ENCODE measurements around the gene RAB22A. TPM values are rescaled to one million over a fixed set of nuclear protein-coding genes. Genes with fewer than 3 reads are reported as not detected.

The RAB22A gene
- total and polyA plus RNA-seq, 2 of the 4 experiments (the other 2 are of a cell fraction) = 8.2 to 8.4 TPM

- no peak overlapping the region for H3K14ac ChIP-seq (replicated peaks; ENCODE audit: low read depth, low read length)
- H3K4me2 ChIP-seq (ENCODE audit: low read depth, low read length) = no peak overlapping the region
- DNase-seq (no peak), ATAC-seq (ENCODE audit: low read depth) (no peak)
- in situ Hi-C loops (cut with MboI; ENCODE audit: low sequenced_read_pairs) (no loop called here), intact Hi-C loops (cut with micrococcal nuclease) (no loop called here), dilution Hi-C loops (cut with HindIII; ENCODE audit: low sequenced_read_pairs, unreplicated experiment) (no loop called here)
- H2AK5ac ChIP-seq (ENCODE audit: low read depth, low read length) = no peak overlapping the region
- no peak overlapping the region for H3K27ac ChIP-seq (ENCODE audit: insufficient read depth, low read length)
- no peak overlapping the region for H4K91ac ChIP-seq (ENCODE audit: insufficient read depth, low read depth, low read length)
- no peak overlapping the region for H3K4me3 ChIP-seq (ENCODE audit: insufficient read depth, low read depth, low read length)
- H3K27me3 ChIP-seq (ENCODE audit: control insufficient read depth, insufficient read depth, low read length) = no peaks in the 10 kb centered on the region
- H4K20me1 ChIP-seq (ENCODE audit: insufficient read depth, low read length) = peaks cover 8% of the 10 kb centered on the region
- no peak overlapping the region for H2AFZ ChIP-seq (replicated peaks; ENCODE audit: low read length, poor library complexity)
- H4K8ac ChIP-seq (ENCODE audit: low read depth in 2 of 2, low read length in 2 of 2) = no peak overlapping the region
- H2BK5ac ChIP-seq (ENCODE audit: low read depth, low read length, poor library complexity, severe bottlenecking) = no peak overlapping the region
- no peak overlapping the region for H2AK9ac ChIP-seq (replicated peaks; ENCODE audit: low read depth, low read length, poor library complexity)
- no peak overlapping the region for H2BK120ac ChIP-seq (ENCODE audit: low read depth, low read length)
- H3K4ac ChIP-seq (ENCODE audit: low read depth, low read length) = no peak overlapping the region
- H4K5ac ChIP-seq (ENCODE audit: low read depth, low read length) = no peak overlapping the region
- CTCF ChIA-PET = no interaction called here
- POLR2A ChIA-PET (ENCODE audit: unreplicated experiment) = no interaction called here
- peaks cover 11% of the 10 kb centered on the region for H3K4me1 ChIP-seq (ENCODE audit: control insufficient read depth, insufficient read depth, low read length)
- no peak overlapping the region for H2BK20ac ChIP-seq (ENCODE audit: low read depth, low read length)
- H3K56ac ChIP-seq (ENCODE audit: extremely low read depth, insufficient read depth, low read length) = no peak overlapping the region
- no peak overlapping the region for H3K9ac ChIP-seq (ENCODE audit: low read depth, low read length)
- peaks cover 8 to 46% of the 10 kb centered on the region in 2 experiments; a peak in 2 of 4 replicates for H3K79me1 ChIP-seq (ENCODE audit: low read depth in 1 of 2, low read length in 2 of 2)
- no TSS peak for BruUV-seq (replicated peaks)
- no peak overlapping the region for H3K18ac ChIP-seq (ENCODE audit: low read depth, low read length)
- no peaks in the 10 kb centered on the region for H3K9me3 ChIP-seq (ENCODE audit: control insufficient read depth, insufficient read depth, low read length)
- H2BK15ac ChIP-seq (ENCODE audit: low read depth, low read length) = no peak overlapping the region
- peaks cover 9% of the 10 kb centered on the region for H3K9me1 ChIP-seq (ENCODE audit: insufficient read depth, low read length)
- H3K23ac ChIP-seq (ENCODE audit: low read depth, low read length) = no peak overlapping the region
- peaks cover 2% of the 10 kb centered on the region; the same call in 1 of the 2 replicates for H3K36me3 ChIP-seq (ENCODE audit: control insufficient read depth, insufficient read depth, low read length)
- TF ChIP-seq MAZ (IDR thresholded peaks at IDR 0.05; ENCODE audit: borderline replicate concordance, low read depth, low read length) (no peak), CEBPB (IDR thresholded peaks at IDR 0.05; ENCODE audit: low read depth, low read length) (no peak), RCOR1 (IDR thresholded peaks at IDR 0.05; ENCODE audit: insufficient replicate concordance, low read length) (no peak), POLR2A (IDR thresholded peaks at IDR 0.05; ENCODE audit: low read depth, low read length) (no peak), CTCF (conservative IDR thresholded peaks at IDR 0.05; ENCODE audit: low read depth, low read length) (no peak), CHD1 (IDR thresholded peaks at IDR 0.05; ENCODE audit: low read depth, low read length) (no peak), MAFK (IDR thresholded peaks at IDR 0.05; ENCODE audit: low read depth, low read length) (no peak), FOS (IDR thresholded peaks at IDR 0.05; ENCODE audit: low read depth, low read length) (no peak), NFE2L2 (IDR thresholded peaks at IDR 0.05; ENCODE audit: low read depth, low read length) (no peak), RAD21 (IDR thresholded peaks at IDR 0.05; ENCODE audit: low read length) (no peak), ELK1 (IDR thresholded peaks at IDR 0.05; ENCODE audit: borderline replicate concordance, low read depth, low read length) (no peak), MXI1 (IDR thresholded peaks at IDR 0.05; ENCODE audit: borderline replicate concordance, low read depth, low read length) (no peak), BHLHE40 (IDR thresholded peaks at IDR 0.05; ENCODE audit: low read depth, low read length) (no peak), RFX5 (IDR thresholded peaks at IDR 0.05; ENCODE audit: low read depth, low read length) (no peak), SMC3 (IDR thresholded peaks at IDR 0.05; ENCODE audit: low read depth, low read length) (no peak), USF2 (IDR thresholded peaks at IDR 0.05; ENCODE audit: low read depth, low read length) (no peak)
These were observed 35.1 kb upstream of the RAB22A start for GRCh38 chr20:58274384-58274783.

Measured in IMR-90 (cell line).